T-cell (primary cell): ENCODE data around the gene PSMD7. TPM values are rescaled to one million over a fixed set of nuclear protein-coding genes. Genes with fewer than 3 reads are reported as not detected.

ENCODE experiments used
- ATAC-seq, 4 experiments: fragments of 200-7000 bp in 3 of 4; fragments of 150-1000 bp in 1 of 4; cut with Tn5 transposase; replicated peaks in 1 of 4; 1 replicate in 3 of 4; 2 replicates in 1 of 4; pipeline ENCODE4 v1.10.0; 2021; ENCODE audit warnings: moderate library complexity in 3 of 4, mild to moderate bottlenecking in 2 of 4, moderate number of reproducible peaks in 1 of 4
- CTCF ChIA-PET, 2 donors: fragments of 300-600 bp; sonication (Branson Sonifier 250); formaldehyde crosslinking; loops; one replicate each; lab custom pipeline; 2022; ENCODE audit warnings: antibody characterized with exemption in 2 of 2; lab: Charles Lee
- POLR2A ChIA-PET, 2 donors: fragments of 300-600 bp; sonication (Branson Sonifier 250); formaldehyde crosslinking; loops; one replicate each; lab custom pipeline; 2022; ENCODE audit warnings: antibody characterized with exemption in 2 of 2; lab: Charles Lee
- DNase-seq, 35 experiments: peaks; one replicate each; pipeline versions ENCODE4 v3.0.0 to v3.0.0-alpha.2; 2013 to 2023
- H3K27ac ChIP-seq: one replicate; pipeline ENCODE4 v1.5.1; 2013; ENCODE audit warnings: low read length
- H3K27me3 ChIP-seq, 2 experiments: replicated peaks in 1 of 2; 1 replicate in 1 of 2; 2 replicates in 1 of 2; pipeline versions ENCODE4 v1.6.1 to v1.7.0; 2013; ENCODE audit warnings: low read length in 1 of 2, mixed read lengths in 1 of 2; ENCODE audit not compliant: control insufficient read depth in 2 of 2, insufficient read depth in 2 of 2; ENCODE audit errors: extremely low read depth in 1 of 2
- H3K36me3 ChIP-seq, 2 donors: 1 replicate in 1 of 2; 2 replicates in 1 of 2; pipeline versions ENCODE4 v1.6.1 to v1.7.0; 2013; ENCODE audit warnings: low read length in 1 of 2; ENCODE audit not compliant: control insufficient read depth in 2 of 2, insufficient read depth in 1 of 2; ENCODE audit errors: extremely low read depth in 1 of 2
- H3K4me1 ChIP-seq, 2 experiments: 1 replicate in 1 of 2; 2 replicates in 1 of 2; pipeline versions ENCODE4 v1.6.1 to v1.7.0; 2013; ENCODE audit warnings: low read length in 2 of 2, mixed read lengths in 1 of 2; ENCODE audit not compliant: insufficient read depth in 2 of 2, control insufficient read depth in 1 of 2; ENCODE audit errors: extremely low read depth in 1 of 2
- H3K4me3 ChIP-seq, 2 donors: 1 replicate in 1 of 2; 2 replicates in 1 of 2; pipeline versions ENCODE4 v1.5.1 to v1.7.0; 2013; ENCODE audit warnings: mild to moderate bottlenecking in 2 of 2, low read length in 1 of 2, moderate library complexity in 1 of 2; ENCODE audit not compliant: control insufficient read depth in 1 of 2; ENCODE audit errors: extremely low read depth in 1 of 2
- H3K9me3 ChIP-seq: 2 replicates; pipeline ENCODE4 v1.7.0; 2013
- H3K27ac Mint-ChIP-seq, 2 donors: one replicate each; pipeline ENCODE4 v1.8.0; 2020 to 2021; ENCODE audit warnings: mild to moderate bottlenecking in 2 of 2, mixed read lengths in 2 of 2
- H3K27me3 Mint-ChIP-seq, 2 donors: one replicate each; pipeline ENCODE4 v1.8.0; 2021 to 2022; ENCODE audit warnings: mixed read lengths in 2 of 2
- H3K36me3 Mint-ChIP-seq: one replicate; pipeline ENCODE4 v1.8.0; 2021; ENCODE audit warnings: mixed read lengths
- H3K4me1 Mint-ChIP-seq, 3 donors: one replicate each; pipeline ENCODE4 v1.8.0; 2020 to 2022; ENCODE audit warnings: mixed read lengths in 3 of 3, mild to moderate bottlenecking in 1 of 3
- H3K4me3 Mint-ChIP-seq, 3 donors: one replicate each; pipeline ENCODE4 v1.8.0; 2020 to 2022; ENCODE audit warnings: mild to moderate bottlenecking in 3 of 3, mixed read lengths in 3 of 3, moderate library complexity in 3 of 3
- H3K9me3 Mint-ChIP-seq, 3 donors: one replicate each; pipeline ENCODE4 v1.8.0; 2020 to 2022; ENCODE audit warnings: mixed read lengths in 3 of 3
- WGBS: methylation state at CpG from one replicate; pipeline ENCODE4 v1.1.5; 2013; ENCODE audit warnings: missing lambda C conversion rate; ENCODE audit not compliant: insufficient coverage; 5-methylcytosine and 5-hydroxymethylcytosine counted together
- total RNA-seq, 35 experiments: library from RNA in 6 of 35; stranded (reverse) in 6 of 35; fragments of 120-200 nt in 1 of 35; gene quantifications; one replicate each; pipeline versions ENCODE4 v1.2.1 to v1.2.4 and lab custom pipeline; 2013 to 2026

The PSMD7 gene
- total RNA-seq, 5 donors from 2014 or later (not counting 1 experiment from before 2014, with no cell fraction given) = 57.8 to 79.9 (median 71.2) TPM

DNA sequence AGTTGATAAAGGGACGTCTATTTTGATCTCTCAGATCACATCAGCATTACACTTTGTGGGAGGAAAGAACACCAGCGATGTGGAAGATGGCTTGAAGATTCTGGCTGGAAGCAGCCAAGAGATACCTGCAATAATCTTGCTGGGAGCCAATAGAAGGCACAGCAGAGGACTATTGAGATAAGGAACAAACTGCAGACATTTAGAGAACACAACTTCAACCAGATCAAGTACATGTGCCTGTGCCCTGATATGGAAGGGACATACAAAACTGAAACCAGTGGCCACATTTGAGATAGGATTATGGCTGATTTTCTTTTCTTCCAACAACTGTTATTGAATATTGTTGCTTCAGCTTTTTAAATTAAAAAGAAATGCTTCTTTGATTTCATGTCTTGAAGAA, 18.6 kb upstream of the PSMD7 start:
- no CpG with 5 or more reads among the region's 2 CpGs for WGBS
- CTCF ChIA-PET = no interaction called here
- ATAC-seq = no peak

DNA sequence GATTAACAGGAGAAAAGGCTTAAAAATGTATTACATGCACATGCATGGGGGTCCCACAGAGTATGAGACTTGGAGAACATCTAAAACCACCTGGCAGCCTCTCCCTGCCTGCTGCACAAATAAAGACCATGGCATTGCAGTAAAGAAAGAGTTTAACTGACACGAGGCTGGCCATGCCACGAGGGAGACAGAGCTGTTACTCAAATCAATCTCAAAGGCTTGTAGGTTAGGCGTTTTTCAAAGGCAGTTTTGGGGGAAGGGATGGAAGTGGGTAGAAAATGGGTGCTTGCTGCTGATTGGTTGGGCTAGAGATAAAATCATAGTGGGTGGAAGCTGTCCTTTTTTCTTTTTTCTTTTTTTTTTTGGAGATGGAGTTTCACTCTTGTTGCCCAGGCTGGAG, 17.3 kb upstream of the PSMD7 start:
- no peak overlapping the region for H3K4me3 Mint-ChIP-seq
- 20% methylated on average over 2 of the region's 3 CpGs for WGBS
- Histone ChIP-seq H3K27ac (no peak overlapping the region), H3K4me3 (no peak overlapping the region), H3K27me3 (peaks cover 0 to 4% of the 10 kb centered on the region in 2 experiments), H3K9me3 (no peaks in the 10 kb centered on the region), H3K4me1 (no peaks in the 10 kb centered on the region), H3K36me3 (no peaks in the 10 kb centered on the region)
- ATAC-seq (no peak), DNase-seq (no peak)
- H3K27me3 Mint-ChIP-seq = peaks cover 11 to 17% of the 10 kb centered on the region in 2 donors
- H3K27ac Mint-ChIP-seq = no peak overlapping the region
- peaks cover 0 to 6% (median 6%) of the 10 kb centered on the region in 3 donors for H3K9me3 Mint-ChIP-seq
- H3K4me1 Mint-ChIP-seq = no peaks in the 10 kb centered on the region
- H3K36me3 Mint-ChIP-seq = peaks cover 9% of the 10 kb centered on the region
- CTCF ChIA-PET = interaction anchor here (0.6 kb wide), 4 partner anchors 26 to 426 kb away, joined by 3 to 10 read pairs (median 5); no protein-coding TSS in a partner anchor
- POLR2A ChIA-PET = no interaction called here

More for the DNA sequence above, 18.6 kb upstream of the PSMD7 start:
- no peak overlapping the region for H3K4me3 ChIP-seq
- H3K9me3 Mint-ChIP-seq = peaks cover 0 to 6% (median 6%) of the 10 kb centered on the region in 3 donors
- no peaks in the 10 kb centered on the region for H3K4me1 Mint-ChIP-seq
- peaks cover 20 to 26% of the 10 kb centered on the region in 2 donors for H3K27me3 Mint-ChIP-seq
- H3K4me1 ChIP-seq = no peaks in the 10 kb centered on the region
- no peak overlapping the region for H3K27ac ChIP-seq
- no peak overlapping the region for H3K27ac Mint-ChIP-seq
- no peaks in the 10 kb centered on the region for H3K9me3 ChIP-seq
- no peak overlapping the region for H3K4me3 Mint-ChIP-seq
- H3K27me3 ChIP-seq = peaks cover 0 to 4% of the 10 kb centered on the region in 2 experiments
- DNase-seq = no peak
- POLR2A ChIA-PET = no interaction called here
- no peaks in the 10 kb centered on the region for H3K36me3 ChIP-seq
- peaks cover 9% of the 10 kb centered on the region for H3K36me3 Mint-ChIP-seq

DNA sequence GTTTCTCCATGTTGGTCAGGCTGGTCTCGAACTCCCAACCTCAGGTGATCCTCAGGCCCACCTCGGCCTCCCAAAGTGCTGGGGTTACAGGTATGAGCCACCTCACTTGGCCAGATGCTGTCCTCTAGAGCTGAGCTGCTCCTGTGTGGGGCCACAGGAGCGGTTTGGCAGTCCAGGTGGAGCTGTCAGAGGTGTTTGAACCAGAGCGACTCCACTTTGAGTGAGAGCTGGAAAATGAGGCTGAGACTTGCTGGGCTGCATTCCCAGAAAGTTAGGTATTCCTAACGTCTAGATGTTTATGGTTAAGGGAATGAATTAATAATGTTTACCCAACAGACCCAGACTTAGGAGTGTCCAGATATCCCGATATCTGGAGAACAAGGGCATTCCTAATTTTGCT, 16.8 kb upstream of the PSMD7 start:
- no peak for ATAC-seq
- Histone ChIP-seq H3K36me3 (no peaks in the 10 kb centered on the region), H3K27me3 (peaks cover 0 to 4% of the 10 kb centered on the region in 2 experiments), H3K4me3 (no peak overlapping the region), H3K27ac (no peak overlapping the region), H3K9me3 (no peaks in the 10 kb centered on the region), H3K4me1 (no peaks in the 10 kb centered on the region)
- CTCF ChIA-PET = interaction anchor here in 1 of 2 donors (0.6 kb wide), 1 partner anchor 25 kb away, joined by 3 read pairs; no protein-coding TSS in a partner anchor
- H3K27me3 Mint-ChIP-seq = peaks cover 6 to 12% of the 10 kb centered on the region in 2 donors
- no peak for DNase-seq
- H3K4me3 Mint-ChIP-seq = no peak overlapping the region
- peaks cover 9% of the 10 kb centered on the region for H3K36me3 Mint-ChIP-seq
- peaks cover 0 to 6% (median 6%) of the 10 kb centered on the region in 3 donors for H3K9me3 Mint-ChIP-seq
- POLR2A ChIA-PET = no interaction called here
- no peak overlapping the region for H3K27ac Mint-ChIP-seq
- WGBS = 87% methylated on average over 4 of the region's 6 CpGs
- H3K4me1 Mint-ChIP-seq = no peaks in the 10 kb centered on the region

- Histone ChIP-seq H3K9me3 (no peaks in the 10 kb centered on the region), H3K27ac (no peak overlapping the region), H3K4me1 (no peaks in the 10 kb centered on the region), H3K36me3 (no peaks in the 10 kb centered on the region), H3K27me3 (peaks cover 0 to 4% of the 10 kb centered on the region in 2 experiments), H3K4me3 (no peak overlapping the region)
- WGBS = 0% methylated on average over 1 of the region's 5 CpGs
- DNase-seq (no peak), ATAC-seq (no peak)
- Mint-ChIP-seq H3K36me3 (peaks cover 9% of the 10 kb centered on the region), H3K9me3 (peaks cover 0 to 6% (median 6%) of the 10 kb centered on the region in 3 donors), H3K27me3 (peaks cover 5 to 7% of the 10 kb centered on the region in 2 donors), H3K4me3 (no peak overlapping the region), H3K27ac (no peak overlapping the region), H3K4me1 (no peaks in the 10 kb centered on the region)
- POLR2A ChIA-PET = no interaction called here
- CTCF ChIA-PET = interaction anchor here in 1 of 2 donors (0.5 kb wide), 1 partner anchor 188 kb away, joined by 3 read pairs; no protein-coding TSS in a partner anchor
Observed at GRCh38 chr16:74280448-74280847, 16.2 kb upstream of the PSMD7 start.

DNA sequence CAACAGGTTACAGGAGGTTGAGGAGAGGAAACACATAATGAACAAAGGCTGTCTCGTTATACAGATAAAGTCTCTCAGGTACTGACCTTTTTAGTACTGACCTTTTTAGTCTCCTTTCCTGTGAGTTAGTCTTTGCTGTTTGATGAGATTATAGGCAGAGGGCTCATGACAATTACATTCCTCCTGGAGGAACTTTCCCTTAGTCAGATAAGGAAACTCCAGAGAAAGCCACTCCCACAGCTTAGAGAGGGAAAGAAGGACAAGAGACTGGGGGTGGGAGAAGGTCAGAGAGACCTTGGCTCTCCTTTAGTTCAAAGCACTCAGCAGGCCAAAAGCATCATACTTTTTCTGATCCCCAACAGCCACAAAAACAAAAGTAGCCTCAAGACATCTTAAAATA, 15.3 kb upstream of the PSMD7 start:
- Mint-ChIP-seq H3K4me3 (no peak overlapping the region), H3K27ac (no peak overlapping the region), H3K27me3 (peaks cover 5 to 7% of the 10 kb centered on the region in 2 donors), H3K9me3 (peaks cover 0 to 6% (median 6%) of the 10 kb centered on the region in 3 donors), H3K4me1 (no peaks in the 10 kb centered on the region), H3K36me3 (peaks cover 9% of the 10 kb centered on the region)
- Histone ChIP-seq H3K4me1 (no peaks in the 10 kb centered on the region), H3K9me3 (no peaks in the 10 kb centered on the region), H3K4me3 (no peak overlapping the region), H3K27ac (no peak overlapping the region), H3K27me3 (peaks cover 0 to 4% of the 10 kb centered on the region in 2 experiments), H3K36me3 (no peaks in the 10 kb centered on the region)
- no peak for ATAC-seq
- ChIA-PET POLR2A (interaction anchor here in 1 of 2 donors (0.5 kb wide), 1 partner anchor 1447 kb away, joined by 3 read pairs; no protein-coding TSS in a partner anchor), CTCF (no interaction called here)
- DNase-seq = no peak
- WGBS = no CpG with 5 or more reads among the region's 1 CpG

GRCh38 chr16:74283716-74284115, 12.9 kb upstream of the PSMD7 start:
- peaks cover 9% of the 10 kb centered on the region for H3K36me3 Mint-ChIP-seq
- DNase-seq = no peak
- H3K4me1 Mint-ChIP-seq = no peaks in the 10 kb centered on the region
- H3K27me3 ChIP-seq = peaks cover 0 to 4% of the 10 kb centered on the region in 2 experiments
- H3K4me1 ChIP-seq = no peaks in the 10 kb centered on the region
- no peaks in the 10 kb centered on the region for H3K9me3 ChIP-seq
- no peak overlapping the region for H3K27ac ChIP-seq
- H3K4me3 ChIP-seq = no peak overlapping the region
- ChIA-PET CTCF (interaction anchor here in 1 of 2 donors (1.1 kb wide), 1 partner anchor 294 kb away, joined by 3 read pairs; no protein-coding TSS in a partner anchor), POLR2A (no interaction called here)
- H3K27ac Mint-ChIP-seq = no peak overlapping the region
- peaks cover 0 to 6% (median 6%) of the 10 kb centered on the region in 3 donors for H3K9me3 Mint-ChIP-seq
- ATAC-seq = no peak
- peaks cover 0 to 5% of the 10 kb centered on the region in 2 donors for H3K27me3 Mint-ChIP-seq
- 85% methylated on average over 3 of the region's 4 CpGs for WGBS
- no peaks in the 10 kb centered on the region for H3K36me3 ChIP-seq
- no peak overlapping the region for H3K4me3 Mint-ChIP-seq
